Activated CD8-positive, alpha-beta memory T cell treated with anti-CD3 and anti-CD28 coated beads, Interleukin-2, amount 10 ng/mL, durations not matched to agents 7 days and 5 days (primary cell): ENCODE measurements around the gene NEK4. TPM values are rescaled to one million over a fixed set of nuclear protein-coding genes. Genes with fewer than 3 reads are reported as not detected.

Experiments
- ATAC-seq: fragments of 150-1000 bp; cut with Tn5 transposase; one replicate; pipeline ENCODE4 v1.10.0; 2021; ENCODE audit warnings: moderate library complexity
- CTCF ChIA-PET: fragments of 350-600 bp; sonication (Branson Sonifier 250); formaldehyde crosslinking; loops from one replicate; lab custom pipeline; 2021; ENCODE audit warnings: antibody characterized with exemption; lab: Charles Lee
- DNase-seq: peaks from one replicate; pipeline ENCODE4 v3.0.0-alpha.2; 2020
- H3K27ac Mint-ChIP-seq: one replicate; pipeline ENCODE4 v1.8.0; 2021; ENCODE audit warnings: mild to moderate bottlenecking, mixed read lengths
- H3K27me3 Mint-ChIP-seq: one replicate; pipeline ENCODE4 v1.8.0; 2021; ENCODE audit warnings: mixed read lengths
- H3K36me3 Mint-ChIP-seq: one replicate; pipeline ENCODE4 v1.8.0; 2021; ENCODE audit warnings: mild to moderate bottlenecking, mixed read lengths
- H3K4me1 Mint-ChIP-seq: one replicate; pipeline ENCODE4 v1.8.0; 2021; ENCODE audit warnings: mixed read lengths
- H3K4me3 Mint-ChIP-seq: one replicate; pipeline ENCODE4 v1.8.0; 2021; ENCODE audit warnings: mild to moderate bottlenecking, moderate library complexity, mixed read lengths
- H3K9me3 Mint-ChIP-seq: one replicate; pipeline ENCODE4 v1.8.0; 2022; ENCODE audit warnings: low read depth, mixed read lengths
- total RNA-seq, 2 experiments: library from RNA; stranded (reverse); gene quantifications; one replicate each; pipeline ENCODE4 v1.2.3, GENCODE V29; 2021

Gene NEK4
- total RNA-seq, 2 experiments from 2014 or later = 26.7 to 27.9 TPM

- CTCF ChIA-PET = interaction anchor here (1.1 to 3.4 kb wide), 3 partner anchors 12 to 36 kb away, joined by 3 to 18 read pairs (median 5); no protein-coding TSS in a partner anchor
- DNase-seq = peak; percentile 89
- Mint-ChIP-seq H3K4me1 (peaks cover 41% of the 10 kb centered on the region), H3K36me3 (peaks cover 18% of the 10 kb centered on the region), H3K4me3 (peak within 1 kb of the TSS; percentile 95), H3K9me3 (no peaks in the 10 kb centered on the region), H3K27ac (peak within 1 kb of the TSS; percentile 91), H3K27me3 (no peaks in the 10 kb centered on the region)
- ATAC-seq = peak; percentile 94
Measured at GRCh38 chr3:52705688-52706686, 64.8 kb downstream of the NEK4 start, which contains the start of the genes GLT8D1 and SPCS1. Gene GLT8D1 (minus strand): TSS chr3:52705791. CDS start chr3:52700460, 5,331 bp downstream. Gene SPCS1 (plus strand): TSS chr3:52706106. CDS start chr3:52706247, 141 bp downstream.

- Mint-ChIP-seq H3K9me3 (no peaks in the 10 kb centered on the region), H3K27me3 (no peaks in the 10 kb centered on the region), H3K4me3 (peak overlapping the region; percentile 95), H3K27ac (peak overlapping the region; percentile 91), H3K4me1 (peaks cover 41% of the 10 kb centered on the region), H3K36me3 (peaks cover 19% of the 10 kb centered on the region)
- CTCF ChIA-PET = interaction anchor here (1.0 to 3.4 kb wide), 4 partner anchors 11 to 429 kb away, joined by 3 to 18 read pairs (median 4); no protein-coding TSS in a partner anchor
- ATAC-seq (no peak), DNase-seq (no peak)
Measured at GRCh38 chr3:52705438-52705687, 65.4 kb downstream of the NEK4 start.

GRCh38 chr3:52704611-52705437, 65.9 kb downstream of the NEK4 start:
- peaks cover 41% of the 10 kb centered on the region for H3K4me1 Mint-ChIP-seq
- CTCF ChIA-PET = interaction anchor here (1.0 to 3.4 kb wide), 5 partner anchors 11 to 430 kb away, joined by 3 to 18 read pairs (median 4); no protein-coding TSS in a partner anchor
- H3K4me3 Mint-ChIP-seq = peak overlapping the region; percentile 95
- ATAC-seq (peak; percentile 0), DNase-seq (no peak)
- H3K36me3 Mint-ChIP-seq = peaks cover 17% of the 10 kb centered on the region
- H3K27ac Mint-ChIP-seq = peak overlapping the region; percentile 91
- no peaks in the 10 kb centered on the region for H3K9me3 Mint-ChIP-seq
- H3K27me3 Mint-ChIP-seq = no peaks in the 10 kb centered on the region

GRCh38 chr3:52703341-52703740, 67.4 kb downstream of the NEK4 start:
- no peak overlapping the region for H3K4me3 Mint-ChIP-seq
- H3K4me1 Mint-ChIP-seq = peaks cover 37% of the 10 kb centered on the region
- H3K27me3 Mint-ChIP-seq = no peaks in the 10 kb centered on the region
- H3K36me3 Mint-ChIP-seq = peaks cover 13% of the 10 kb centered on the region
- no peak overlapping the region for H3K27ac Mint-ChIP-seq
- DNase-seq = no peak
- no peak for ATAC-seq
- H3K9me3 Mint-ChIP-seq = no peaks in the 10 kb centered on the region
- CTCF ChIA-PET = interaction anchor here (1.4 to 3.4 kb wide), 2 partner anchors 9 to 16 kb away, joined by 4 to 18 read pairs; no protein-coding TSS in a partner anchor

GRCh38 chr3:52697632-52697965, 73.1 kb downstream of the NEK4 start:
- DNase-seq = no peak
- Mint-ChIP-seq H3K4me3 (no peak overlapping the region), H3K27ac (peak overlapping the region; percentile 2), H3K4me1 (peaks cover 18% of the 10 kb centered on the region), H3K27me3 (no peaks in the 10 kb centered on the region), H3K9me3 (no peaks in the 10 kb centered on the region), H3K36me3 (peaks cover 39% of the 10 kb centered on the region)
- CTCF ChIA-PET = no interaction called here
- no peak for ATAC-seq

GRCh38 chr3:52696830-52697631, 73.7 kb downstream of the NEK4 start:
- H3K4me1 Mint-ChIP-seq = peaks cover 17% of the 10 kb centered on the region
- H3K36me3 Mint-ChIP-seq = peaks cover 40% of the 10 kb centered on the region
- no peaks in the 10 kb centered on the region for H3K9me3 Mint-ChIP-seq
- CTCF ChIA-PET = interaction anchor here (1.1 kb wide), 1 partner anchor 9 kb away, joined by 4 read pairs; no protein-coding TSS in a partner anchor
- no peak overlapping the region for H3K4me3 Mint-ChIP-seq
- peak overlapping the region; percentile 52 for H3K27ac Mint-ChIP-seq
- ATAC-seq (no peak), DNase-seq (no peak)
- H3K27me3 Mint-ChIP-seq = no peaks in the 10 kb centered on the region

GRCh38 chr3:52695798-52696671, 74.7 kb downstream of the NEK4 start:
- no peak overlapping the region for H3K4me3 Mint-ChIP-seq
- ATAC-seq (no peak), DNase-seq (no peak)
- no peak overlapping the region for H3K27ac Mint-ChIP-seq
- CTCF ChIA-PET = interaction anchor here (1.1 to 4.2 kb wide), 2 partner anchors 9 kb away, joined by 4 to 18 read pairs; partner anchors contain the start of genes GLT8D1 and SPCS1
- peaks cover 18% of the 10 kb centered on the region for H3K4me1 Mint-ChIP-seq
- peaks cover 46% of the 10 kb centered on the region for H3K36me3 Mint-ChIP-seq
- no peaks in the 10 kb centered on the region for H3K9me3 Mint-ChIP-seq
- H3K27me3 Mint-ChIP-seq = no peaks in the 10 kb centered on the region

GRCh38 chr3:52694528-52695189, 76.1 kb downstream of the NEK4 start:
- CTCF ChIA-PET = interaction anchor here (4.2 kb wide), 1 partner anchor 10 kb away, joined by 18 read pairs; the partner anchor contains the start of genes GLT8D1 and SPCS1
- no peak overlapping the region for H3K27ac Mint-ChIP-seq

GRCh38 chr3:52693071-52693470, 77.7 kb downstream of the NEK4 start:
- Mint-ChIP-seq H3K9me3 (no peaks in the 10 kb centered on the region), H3K27me3 (no peaks in the 10 kb centered on the region), H3K36me3 (peaks cover 67% of the 10 kb centered on the region), H3K27ac (peak overlapping the region; percentile 48), H3K4me1 (peaks cover 39% of the 10 kb centered on the region), H3K4me3 (no peak overlapping the region)
- ATAC-seq (no peak), DNase-seq (no peak)
- CTCF ChIA-PET = interaction anchor here (4.2 kb wide), 1 partner anchor 12 kb away, joined by 18 read pairs; the partner anchor contains the start of genes GLT8D1 and SPCS1

More at GRCh38 chr3:52694528-52695189, 76.1 kb downstream of the NEK4 start:
- Mint-ChIP-seq H3K4me1 (peaks cover 26% of the 10 kb centered on the region), H3K36me3 (peaks cover 54% of the 10 kb centered on the region), H3K27me3 (no peaks in the 10 kb centered on the region), H3K4me3 (no peak overlapping the region), H3K9me3 (no peaks in the 10 kb centered on the region)
- ATAC-seq (no peak), DNase-seq (no peak)

GRCh38 chr3:52690560-52690959, 80.2 kb downstream of the NEK4 start:
- Mint-ChIP-seq H3K9me3 (no peaks in the 10 kb centered on the region), H3K27ac (no peak overlapping the region), H3K4me3 (no peak overlapping the region), H3K36me3 (peaks cover 74% of the 10 kb centered on the region), H3K4me1 (peaks cover 51% of the 10 kb centered on the region), H3K27me3 (no peaks in the 10 kb centered on the region)
- ATAC-seq (no peak), DNase-seq (no peak)
- CTCF ChIA-PET = no interaction called here

- Mint-ChIP-seq H3K4me3 (no peak overlapping the region), H3K36me3 (peaks cover 65% of the 10 kb centered on the region), H3K4me1 (peaks cover 58% of the 10 kb centered on the region), H3K9me3 (no peaks in the 10 kb centered on the region), H3K27me3 (no peaks in the 10 kb centered on the region), H3K27ac (peak overlapping the region; percentile 66)
- CTCF ChIA-PET = interaction anchor here (2.0 kb wide), 1 partner anchor 54 kb away, joined by 4 read pairs; no protein-coding TSS in a partner anchor
- DNase-seq (no peak), ATAC-seq (no peak)
Measured at GRCh38 chr3:52689151-52689550, 81.6 kb downstream of the NEK4 start.
